ENCODE results near the gene AGAP1.

Gene AGAP1

GRCh38 chr2:235834781-235835180 lies 340.9 kb downstream of the AGAP1 start:
- no peak for DNase-seq

- DNase-seq = no peak
These were observed 342.0 kb downstream of the AGAP1 start for GRCh38 chr2:235835810-235836209.

GRCh38 chr2:235836491-235836911 lies 342.7 kb downstream of the AGAP1 start:
- DNase-seq = no peak

- DNase-seq = no peak
These were observed 345.4 kb downstream of the AGAP1 start for GRCh38 chr2:235839226-235839625.

GRCh38 chr2:235839974-235840373 lies 346.1 kb downstream of the AGAP1 start:
- no peak for DNase-seq

- no peak for DNase-seq
These were observed 348.0 kb downstream of the AGAP1 start for GRCh38 chr2:235841863-235842262.

- no peak for DNase-seq
These were observed 349.1 kb downstream of the AGAP1 start for GRCh38 chr2:235842941-235843340.

- no peak for DNase-seq
These were observed 349.9 kb downstream of the AGAP1 start for GRCh38 chr2:235843591-235844395.

- DNase-seq = no peak
These were observed 350.7 kb downstream of the AGAP1 start for GRCh38 chr2:235844561-235844960.

GRCh38 chr2:235845245-235845644 lies 351.4 kb downstream of the AGAP1 start:
- DNase-seq = no peak

GRCh38 chr2:235847576-235847975 lies 353.7 kb downstream of the AGAP1 start:
- DNase-seq = no peak

GRCh38 chr2:235848055-235848454 lies 354.2 kb downstream of the AGAP1 start:
- no peak for DNase-seq

GRCh38 chr2:235848946-235849345 lies 355.1 kb downstream of the AGAP1 start:
- DNase-seq = no peak

- no peak for DNase-seq
These were observed 355.6 kb downstream of the AGAP1 start for GRCh38 chr2:235849489-235849888.

- no peak for DNase-seq
These were observed 356.4 kb downstream of the AGAP1 start for GRCh38 chr2:235850289-235850688.

GRCh38 chr2:235850771-235851551 lies 357.1 kb downstream of the AGAP1 start:
- no peak for DNase-seq

- DNase-seq = no peak
These were observed 358.1 kb downstream of the AGAP1 start for GRCh38 chr2:235851828-235852525.

GRCh38 chr2:235852526-235852920 lies 358.7 kb downstream of the AGAP1 start:
- no peak for DNase-seq

GRCh38 chr2:235854276-235854675 lies 360.4 kb downstream of the AGAP1 start:
- no peak for DNase-seq

GRCh38 chr2:235855011-235855410 lies 361.2 kb downstream of the AGAP1 start:
- DNase-seq = no peak

GRCh38 chr2:235856151-235856854 lies 362.5 kb downstream of the AGAP1 start:
- DNase-seq = no peak

- DNase-seq = no peak
These were observed 363.8 kb downstream of the AGAP1 start for GRCh38 chr2:235857598-235857997.

- no peak for DNase-seq
These were observed 365.0 kb downstream of the AGAP1 start for GRCh38 chr2:235858881-235859280.
